HG03457 (cell line): Measurements from ENCODE around the gene SEPTIN8.

Experiments used
- ATAC-seq: cut with Tn5 transposase; IDR thresholded peaks from one replicate; pipeline ENCODE4 v1.9.1; 2021; ENCODE audit warnings: moderate number of reproducible peaks; ENCODE audit not compliant: unreplicated experiment

SEPTIN8 gene

GRCh38 chr5:132751971-132752580 lies 25.0 kb downstream of the SEPTIN8 start:
- no peak for ATAC-seq

- ATAC-seq: peak; percentile 23
Measured at GRCh38 chr5:132751444-132751843, 25.6 kb downstream of the SEPTIN8 start.

GRCh38 chr5:132750471-132751230 lies 26.4 kb downstream of the SEPTIN8 start:
- ATAC-seq: peak; percentile 41

- ATAC-seq: no peak
Measured at GRCh38 chr5:132749506-132749905, 27.5 kb downstream of the SEPTIN8 start.

- no peak for ATAC-seq
Measured at GRCh38 chr5:132748522-132749000, 28.5 kb downstream of the SEPTIN8 start.

GRCh38 chr5:132747616-132748440 lies 29.2 kb downstream of the SEPTIN8 start:
- no peak for ATAC-seq

- ATAC-seq: peak; percentile 31
Measured at GRCh38 chr5:132746954-132747615, 30.0 kb downstream of the SEPTIN8 start, which contains the start of gene CCNI2. CCNI2 (plus strand) TSS chr5:132747426; CDS start chr5:132747496, 70 bp downstream.

GRCh38 chr5:132746592-132746953 lies 30.5 kb downstream of the SEPTIN8 start:
- no peak for ATAC-seq

- no peak for ATAC-seq
Measured at GRCh38 chr5:132744659-132745058, 32.4 kb downstream of the SEPTIN8 start.

- no peak for ATAC-seq
Measured at GRCh38 chr5:132742626-132743025, 34.4 kb downstream of the SEPTIN8 start.

GRCh38 chr5:132742158-132742557 lies 34.9 kb downstream of the SEPTIN8 start:
- ATAC-seq: no peak

GRCh38 chr5:132739232-132739631 lies 37.8 kb downstream of the SEPTIN8 start:
- ATAC-seq: no peak

- ATAC-seq: no peak
Measured at GRCh38 chr5:132737982-132738681, 38.9 kb downstream of the SEPTIN8 start.

GRCh38 chr5:132736853-132737833 lies 39.9 kb downstream of the SEPTIN8 start, which contains the start of gene KIF3A:
KIF3A (minus strand) TSS chr5:132737546; CDS start chr5:132737419, 127 bp downstream.
- ATAC-seq: peak; percentile 78

- no peak for ATAC-seq
Measured at GRCh38 chr5:132734687-132735086, 42.4 kb downstream of the SEPTIN8 start.

GRCh38 chr5:132733499-132734148 lies 43.4 kb downstream of the SEPTIN8 start:
- no peak for ATAC-seq

- no peak for ATAC-seq
Measured at GRCh38 chr5:132729896-132730295, 47.1 kb downstream of the SEPTIN8 start.

- no peak for ATAC-seq
Measured at GRCh38 chr5:132725745-132726144, 51.3 kb downstream of the SEPTIN8 start.
